GM18520 (cell line): Measurements from ENCODE around the gene HMGXB3.

Source experiments
- ATAC-seq: cut with Tn5 transposase; IDR thresholded peaks from one replicate; pipeline ENCODE4 v1.9.1; 2021; ENCODE audit not compliant: unreplicated experiment

HMGXB3 gene

GRCh38 chr5:150052226-150052955 is 51.9 kb downstream of the HMGXB3 start:
- ATAC-seq: no peak

DNA sequence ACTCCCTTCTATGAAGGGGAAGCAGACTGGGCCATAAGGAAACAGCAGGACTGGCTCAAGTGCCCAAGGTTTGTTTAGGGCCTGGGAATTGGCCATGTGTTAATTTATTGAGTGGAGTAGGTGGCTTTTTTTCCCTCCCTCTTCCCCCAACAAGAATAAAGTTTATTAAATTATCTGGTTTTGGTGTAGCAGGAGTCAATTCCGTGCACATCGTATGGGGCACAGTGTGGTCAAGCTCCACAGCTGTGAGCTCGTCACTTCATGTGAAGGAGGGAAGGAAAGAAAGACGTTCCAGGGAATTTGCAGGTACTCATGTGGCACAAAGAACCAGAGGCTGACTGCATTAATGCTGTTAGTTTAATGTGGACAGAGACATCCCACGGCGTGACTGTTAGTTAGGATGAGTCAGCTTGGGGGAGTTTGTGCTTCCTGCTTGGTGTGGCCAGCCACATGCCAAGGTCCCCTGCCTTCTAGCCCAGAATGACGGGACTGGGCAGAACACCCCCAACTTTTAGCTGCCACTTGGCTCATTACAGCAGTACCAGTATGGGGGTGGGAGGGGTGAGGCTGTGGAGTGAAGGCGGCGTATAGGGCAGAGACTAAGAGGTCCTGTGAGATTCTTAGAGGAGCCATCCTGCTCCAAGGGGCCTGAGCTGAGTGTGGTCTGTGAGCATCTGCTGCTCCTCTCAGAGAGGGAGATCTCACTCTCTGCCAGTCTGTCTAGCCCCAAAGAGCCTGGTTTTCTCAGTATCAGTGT is 52.6 kb downstream of the HMGXB3 start:
- ATAC-seq: no peak

GRCh38 chr5:150053713-150054392 is 53.3 kb downstream of the HMGXB3 start:
- no peak for ATAC-seq

- ATAC-seq: no peak
Measured at GRCh38 chr5:150054569-150054968, 54.0 kb downstream of the HMGXB3 start.

- no peak for ATAC-seq
Measured at GRCh38 chr5:150055326-150056074, 55.0 kb downstream of the HMGXB3 start.

DNA sequence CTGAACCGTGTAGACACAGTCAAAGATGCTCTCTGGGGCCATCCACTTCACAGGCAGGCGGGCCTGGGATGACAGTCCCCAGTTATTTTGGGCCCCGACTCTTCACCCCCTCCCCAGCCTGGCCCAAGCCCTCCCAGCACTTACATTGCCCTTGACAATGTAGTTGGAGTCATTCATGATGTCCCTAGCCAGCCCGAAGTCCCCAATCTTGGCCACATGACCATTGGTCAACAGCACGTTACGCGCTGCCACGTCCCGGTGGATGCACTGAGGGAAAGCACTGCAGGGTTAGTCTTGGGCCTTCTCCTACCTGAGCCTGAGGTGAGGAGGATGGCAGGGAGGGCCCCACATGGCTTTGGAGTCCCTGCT is 55.5 kb downstream of the HMGXB3 start:
- no peak for ATAC-seq

GRCh38 chr5:150057052-150057451 is 56.5 kb downstream of the HMGXB3 start:
- no peak for ATAC-seq

DNA sequence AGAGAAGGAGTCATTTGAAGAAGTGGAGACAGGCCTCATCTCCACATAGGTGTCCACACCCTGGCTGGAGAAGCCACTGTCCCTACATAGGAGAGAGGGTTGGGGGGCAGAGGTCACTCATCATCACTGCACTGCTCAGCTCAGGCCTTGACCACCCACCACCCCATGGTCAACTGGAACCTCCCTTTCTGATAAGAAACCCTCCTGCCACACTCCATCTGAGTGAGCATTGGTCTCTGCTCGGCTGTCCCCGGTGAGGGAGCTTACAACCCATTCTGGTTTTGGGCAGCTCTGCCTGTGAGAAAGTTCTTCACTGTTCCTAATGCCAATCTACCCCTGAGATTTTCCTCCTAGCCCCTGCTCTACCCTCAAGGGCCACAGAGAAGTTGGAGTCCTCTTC is 57.0 kb downstream of the HMGXB3 start:
- ATAC-seq: no peak

GRCh38 chr5:150057996-150058395 is 57.5 kb downstream of the HMGXB3 start:
- ATAC-seq: no peak

- ATAC-seq: no peak
Measured at GRCh38 chr5:150058480-150059126, 58.1 kb downstream of the HMGXB3 start.

DNA sequence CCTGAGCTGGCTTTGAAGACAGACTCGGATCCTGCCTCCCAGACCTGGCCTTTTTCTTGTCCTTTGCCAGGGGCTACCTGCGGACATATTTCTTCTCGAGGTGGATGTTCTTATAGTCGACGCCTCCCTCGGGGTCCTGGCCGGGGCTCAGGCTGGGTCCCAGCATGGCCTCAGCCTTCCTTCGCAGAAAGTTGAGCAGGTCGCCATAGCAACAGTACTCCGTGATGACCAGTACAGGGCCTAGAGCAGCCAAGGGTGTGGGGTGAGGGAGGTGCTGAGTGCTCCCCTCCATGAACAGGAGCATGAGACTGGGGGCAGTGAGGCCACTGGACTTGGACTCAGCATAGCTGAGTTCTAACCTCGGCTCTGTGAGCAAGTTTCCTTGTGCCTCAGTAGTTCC is 59.1 kb downstream of the HMGXB3 start:
- ATAC-seq: no peak

DNA sequence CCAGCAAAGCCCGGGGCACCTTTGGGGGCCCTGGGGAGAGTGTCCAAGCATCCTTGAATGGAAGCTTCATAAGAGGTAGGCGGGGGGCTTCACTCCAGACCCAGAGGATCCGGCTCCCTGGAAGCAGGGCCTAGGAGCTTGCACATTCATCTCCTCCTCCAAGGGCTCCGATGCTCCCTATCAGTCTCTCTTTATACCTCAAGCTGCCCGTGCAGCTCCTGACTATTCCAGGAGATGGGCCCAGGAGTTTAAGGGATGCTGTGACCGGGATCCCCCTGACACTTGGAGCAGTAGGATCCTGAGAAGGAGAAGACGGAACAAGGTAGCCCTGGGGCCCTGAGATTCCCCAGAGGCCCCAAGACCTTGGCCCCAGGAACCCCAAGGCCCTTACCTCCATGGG is 59.9 kb downstream of the HMGXB3 start:
- no peak for ATAC-seq

DNA sequence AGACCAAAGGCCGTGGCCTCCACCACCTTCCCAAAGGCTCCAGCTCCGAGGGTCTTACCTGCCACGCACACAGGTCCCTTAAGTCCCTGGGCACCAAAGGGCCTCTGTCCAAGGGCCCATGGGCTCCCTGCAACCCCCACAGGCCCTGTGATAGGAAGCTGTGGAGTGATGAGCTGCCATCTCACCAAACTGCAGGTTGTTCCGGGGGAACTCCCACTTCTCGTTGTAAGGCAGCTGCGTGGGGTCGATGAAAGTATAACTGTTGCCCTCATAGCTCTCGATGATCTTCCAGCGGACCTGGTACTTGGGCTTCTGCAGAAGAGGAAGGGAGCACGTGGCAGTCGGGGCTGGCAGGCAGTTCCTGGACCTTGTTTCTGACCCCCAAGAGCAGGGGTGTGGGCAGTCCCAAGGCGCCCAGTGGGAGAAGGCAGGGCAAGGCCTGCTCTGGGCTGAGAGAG is 61.0 kb downstream of the HMGXB3 start:
- ATAC-seq: no peak

DNA sequence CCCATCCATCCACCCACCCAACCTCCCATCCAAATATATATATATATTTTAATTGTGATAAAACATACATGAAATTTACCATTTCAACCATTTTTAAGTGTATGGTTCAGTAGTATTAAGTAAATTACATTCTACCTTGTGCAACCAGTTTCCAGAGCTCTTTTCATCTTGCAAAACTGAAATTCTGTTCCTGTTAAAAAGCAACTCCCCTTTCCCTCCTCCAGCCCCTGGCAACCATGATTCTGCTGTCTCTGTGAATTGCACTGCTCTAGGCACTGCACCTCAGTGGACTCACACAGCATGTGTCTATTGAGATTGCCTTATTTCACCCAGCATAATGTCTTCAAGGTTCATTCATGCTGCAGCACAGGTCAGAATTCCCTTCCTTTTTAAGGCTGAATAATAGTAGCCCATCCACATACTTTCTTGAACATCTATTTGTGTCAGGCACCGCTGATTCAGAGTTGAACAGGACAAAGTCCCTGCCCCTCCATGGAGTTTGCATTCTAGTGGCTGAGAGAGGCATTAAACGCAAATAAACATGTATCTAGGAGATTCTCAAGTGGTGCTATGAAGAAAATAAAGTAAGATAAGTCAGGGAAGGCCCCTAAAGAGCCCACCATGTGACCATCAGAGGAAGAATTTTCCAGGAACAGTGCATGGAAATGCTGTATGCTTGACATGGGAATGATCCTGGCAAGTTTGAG is 61.8 kb downstream of the HMGXB3 start:
- ATAC-seq: no peak

- no peak for ATAC-seq
Measured at GRCh38 chr5:150063638-150064037, 63.1 kb downstream of the HMGXB3 start.

DNA sequence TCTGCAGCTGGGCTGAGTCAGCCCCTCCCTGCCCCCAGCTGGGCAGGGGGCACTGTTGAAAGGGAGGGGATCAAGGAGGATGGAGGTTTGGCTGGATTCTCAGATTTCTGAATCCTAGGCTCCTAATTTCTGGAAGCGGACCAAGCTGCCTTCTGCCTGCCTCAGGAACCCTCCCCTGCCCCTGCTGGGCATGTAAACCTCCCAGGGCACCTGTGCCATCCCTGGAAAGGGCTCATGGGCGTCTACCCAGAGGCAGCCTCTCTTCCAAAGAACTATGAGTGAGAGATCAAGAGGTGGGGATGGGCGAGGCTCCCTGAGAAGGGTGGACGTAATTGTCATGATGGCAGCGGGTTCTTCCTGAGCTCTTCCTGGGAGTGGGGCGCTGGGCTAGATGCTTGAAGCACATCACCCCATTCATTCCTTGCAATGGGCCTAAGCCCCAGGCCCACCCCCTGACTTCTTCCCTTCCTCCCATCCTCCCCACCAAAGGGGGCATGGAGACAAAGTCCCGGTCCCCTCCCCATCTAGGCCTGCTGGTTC is 64.2 kb downstream of the HMGXB3 start:
- ATAC-seq: no peak

- no peak for ATAC-seq
Measured at GRCh38 chr5:150065346-150065745, 64.8 kb downstream of the HMGXB3 start.

DNA sequence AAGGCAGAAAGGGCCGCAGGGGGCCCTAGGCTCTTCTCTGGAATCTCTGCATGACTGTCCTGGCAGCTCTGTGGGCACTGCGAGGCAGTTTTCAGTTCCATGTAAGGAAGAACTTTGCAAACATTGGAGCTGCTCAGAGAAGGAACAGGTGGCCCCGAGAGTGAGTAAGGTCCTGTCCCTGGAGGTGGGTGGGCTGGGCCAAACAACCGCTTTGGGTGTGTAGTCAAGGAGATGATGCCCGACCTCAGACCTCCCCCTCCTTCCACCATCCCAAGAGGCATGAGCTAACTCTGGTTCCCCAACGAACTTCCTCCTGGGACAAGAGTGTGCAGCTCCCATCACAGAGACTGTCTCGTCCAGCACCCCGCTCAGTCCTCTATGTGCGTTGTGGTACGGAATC is 65.3 kb downstream of the HMGXB3 start:
- no peak for ATAC-seq

- no peak for ATAC-seq
Measured at GRCh38 chr5:150066436-150066835, 65.9 kb downstream of the HMGXB3 start.

DNA sequence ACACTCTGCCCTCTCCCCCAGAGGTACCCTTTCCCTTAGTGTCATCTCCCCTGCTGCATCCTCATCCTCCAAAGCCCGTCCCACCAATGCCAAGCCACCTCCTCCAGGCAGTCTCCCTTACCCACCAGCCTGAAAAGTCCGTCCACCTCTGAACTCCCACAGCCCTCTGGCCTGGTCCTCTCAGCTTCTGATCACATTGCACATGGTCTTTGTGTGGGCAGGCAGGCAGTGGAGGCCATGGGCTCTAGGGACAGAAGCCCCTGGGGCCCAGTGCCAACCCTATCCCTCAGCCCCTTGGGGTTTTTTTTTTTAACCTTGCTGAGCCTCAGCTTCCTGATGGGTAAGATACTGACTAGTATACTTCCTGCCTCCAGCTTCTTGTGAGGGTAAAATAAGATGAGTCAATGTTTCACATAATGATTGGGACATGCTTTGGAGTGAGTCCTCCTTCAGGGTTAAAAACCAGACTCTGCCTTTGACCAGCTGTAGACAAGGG is 66.4 kb downstream of the HMGXB3 start:
- ATAC-seq: no peak
